HepG2 (cell line): ENCODE data around the gene LASP1. TPM values are rescaled to one million over a fixed set of nuclear protein-coding genes. Genes with fewer than 3 reads are reported as not detected.

Source experiments
- ARNT2 ChIP-seq: sonication (generic); formaldehyde crosslinking; IDR thresholded peaks from 2 replicates; pipeline ENCODE4 v1.8.0; 2022; ENCODE audit warnings: mild to moderate bottlenecking, low read depth, missing genetic modification reagents, moderate library complexity
- ATF4 ChIP-seq, 2 experiments: fragments of 450-650 bp in 1 of 2; sonication (generic) in 1 of 2; formaldehyde crosslinking; IDR thresholded peaks; 2 replicates each; pipeline versions ENCODE4 v1.5.0 to v1.8.0; 2020 to 2022; ENCODE audit warnings: mild to moderate bottlenecking in 1 of 2, missing genetic modification reagents in 1 of 2
- ATF5 ChIP-seq: sonication (generic); formaldehyde crosslinking; IDR thresholded peaks from 2 replicates; pipeline ENCODE4 v1.4.0; 2020; ENCODE audit warnings: mild to moderate bottlenecking, low read depth, missing genetic modification reagents
- ATF7 ChIP-seq, 2 experiments: fragments of 450-650 bp in 1 of 2; sonication (generic) in 1 of 2; formaldehyde crosslinking in 1 of 2; IDR thresholded peaks; 2 replicates each; pipeline versions ENCODE4 v1.4.0 to v1.6.1; 2016 to 2020; ENCODE audit warnings: antibody characterized with exemption in 1 of 2, mild to moderate bottlenecking in 1 of 2, missing genetic modification reagents in 1 of 2
- BCL6 ChIP-seq: IDR thresholded peaks from 2 replicates; pipeline ENCODE4 v1.6.1; 2016; ENCODE audit warnings: missing genetic modification reagents, missing compliant biosample characterization
- DNMT3B ChIP-seq: conservative IDR thresholded peaks from 2 replicates; pipeline ENCODE4 v1.6.1; 2016; ENCODE audit warnings: missing biosample characterization, control low read depth
- EEA1 ChIP-seq: sonication (generic); formaldehyde crosslinking; IDR thresholded peaks from 2 replicates; pipeline ENCODE4 v1.5.1; 2020; ENCODE audit warnings: mild to moderate bottlenecking, missing genetic modification reagents, borderline replicate concordance
- ERF ChIP-seq: IDR thresholded peaks from 2 replicates; pipeline ENCODE4 v1.6.1; 2018; ENCODE audit warnings: missing biosample characterization, missing genetic modification reagents
- HNRNPL ChIP-seq: fragments of 200-400 bp; formaldehyde crosslinking; IDR thresholded peaks from 2 replicates; pipeline ENCODE4 v1.6.1; 2017; ENCODE audit warnings: mild to moderate bottlenecking, low read depth, low read length
- ISL2 ChIP-seq: sonication (generic); formaldehyde crosslinking; IDR thresholded peaks from 2 replicates; pipeline ENCODE4 v1.5.0; 2020; ENCODE audit warnings: missing genetic modification reagents
- KDM6A ChIP-seq: IDR thresholded peaks from 2 replicates; pipeline ENCODE4 v1.6.1; 2016; ENCODE audit warnings: low read depth
- MEIS1 ChIP-seq: sonication (generic); formaldehyde crosslinking; IDR thresholded peaks from 2 replicates; pipeline ENCODE4 v1.9.0; 2021; ENCODE audit warnings: mild to moderate bottlenecking, missing genetic modification reagents, moderate library complexity, borderline replicate concordance
- NR2F1 ChIP-seq, 2 experiments: fragments of 450-650 bp in 1 of 2; formaldehyde crosslinking in 1 of 2; IDR thresholded peaks; 2 replicates each; pipeline versions ENCODE4 v1.5.0 to v1.6.1; 2016 to 2020; ENCODE audit warnings: mild to moderate bottlenecking in 1 of 2, missing compliant biosample characterization in 1 of 2, missing genetic modification reagents in 1 of 2, moderate library complexity in 1 of 2
- RXRB ChIP-seq: IDR thresholded peaks from 2 replicates; pipeline ENCODE4 v1.6.1; 2016; ENCODE audit warnings: borderline replicate concordance, missing genetic modification reagents, missing compliant biosample characterization
- SOX6 ChIP-seq, 2 experiments: fragments of 450-650 bp in 1 of 2; sonication (generic) in 1 of 2; formaldehyde crosslinking in 1 of 2; IDR thresholded peaks; 2 replicates each; pipeline versions ENCODE4 v1.4.0 to v1.6.1; 2017 to 2020; ENCODE audit warnings: antibody characterized with exemption in 1 of 2, mild to moderate bottlenecking in 1 of 2, missing genetic modification reagents in 1 of 2
- TAF1 ChIP-seq: sonication (generic); formaldehyde crosslinking; IDR thresholded peaks from 2 replicates; pipeline ENCODE4 v1.4.0; 2020; ENCODE audit warnings: missing genetic modification reagents
- ZBTB2 ChIP-seq: sonication (generic); formaldehyde crosslinking; IDR thresholded peaks from 2 replicates; pipeline ENCODE4 v1.8.0; 2022; ENCODE audit warnings: low read depth, missing genetic modification reagents
- ZBTB21 ChIP-seq: sonication (generic); formaldehyde crosslinking; IDR thresholded peaks from 2 replicates; pipeline ENCODE4 v1.4.0; 2020; ENCODE audit warnings: missing genetic modification reagents
- ZBTB3 ChIP-seq: sonication (generic); formaldehyde crosslinking; IDR thresholded peaks from 2 replicates; pipeline ENCODE4 v1.4.0; 2020; ENCODE audit warnings: low read depth, mild to moderate bottlenecking, moderate library complexity, missing genetic modification reagents, borderline replicate concordance
- ZBTB7B ChIP-seq: sonication (generic); formaldehyde crosslinking; IDR thresholded peaks from 2 replicates; pipeline ENCODE4 v1.4.0; 2020; ENCODE audit warnings: missing genetic modification reagents
- ZFP36L1 ChIP-seq: sonication (generic); formaldehyde crosslinking; IDR thresholded peaks from 2 replicates; pipeline ENCODE4 v1.8.0; 2022; ENCODE audit warnings: mild to moderate bottlenecking, missing genetic modification reagents, moderate library complexity
- ZFP90 ChIP-seq: sonication (generic); formaldehyde crosslinking; IDR thresholded peaks from 2 replicates; pipeline ENCODE4 v1.8.0; 2022; ENCODE audit warnings: missing genetic modification reagents, mild to moderate bottlenecking, inconsistent platforms, borderline replicate concordance
- ZNF547 ChIP-seq: sonication (generic); formaldehyde crosslinking; IDR thresholded peaks from 2 replicates; pipeline ENCODE4 v1.5.1; 2020; ENCODE audit warnings: mild to moderate bottlenecking, missing genetic modification reagents
- ZNF674 ChIP-seq: sonication (generic); formaldehyde crosslinking; IDR thresholded peaks from 2 replicates; pipeline ENCODE4 v1.5.0; 2020; ENCODE audit warnings: low read depth, mild to moderate bottlenecking, missing genetic modification reagents
- ZNF747 ChIP-seq: sonication (generic); formaldehyde crosslinking; IDR thresholded peaks from 2 replicates; pipeline ENCODE4 v1.8.1; 2023; ENCODE audit warnings: missing genetic modification reagents, mild to moderate bottlenecking, borderline replicate concordance
- ZNF766 ChIP-seq: sonication (generic); formaldehyde crosslinking; IDR thresholded peaks from 2 replicates; pipeline ENCODE4 v1.5.0; 2020; ENCODE audit warnings: missing genetic modification reagents, borderline replicate concordance
- ZNF839 ChIP-seq: sonication (generic); formaldehyde crosslinking; IDR thresholded peaks from 2 replicates; pipeline ENCODE4 v1.4.0; 2020; ENCODE audit warnings: missing genetic modification reagents, mild to moderate bottlenecking, borderline replicate concordance
- polyA plus RNA-seq, 8 experiments: library from polyadenylated mRNA; depleted of rRNA in 3 of 8; stranded (reverse) in 7 of 8; unstranded in 1 of 8; fragments of >200 nt; fragmentation: Illumina TruSeq in 4 of 8; extraction: Trizol in 4 of 8; gene quantifications; 2 replicates each; pipeline versions ENCODE4 v1.2.1 to v1.2.3, GENCODE V29; 2011 to 2016; ENCODE audit warnings: low read depth in 4 of 8, missing spikeins in 1 of 8, mixed read lengths in 1 of 8; ENCODE audit not compliant: insufficient read depth in 1 of 8
- total RNA-seq, 5 experiments: library from RNA; depleted of rRNA; stranded (reverse); fragments of >200 nt; fragmentation: Illumina TruSeq; extraction: Trizol; gene quantifications; 2 replicates each; pipeline ENCODE4 v1.2.3, GENCODE V29; 2016; ENCODE audit warnings: low read depth in 1 of 5

The LASP1 gene
- total and polyA plus RNA-seq, 2 of the 13 experiments (the other 11 are each of a cell fraction or from before 2014, with no cell fraction given) = 70.1 to 97.0 TPM

- peak; percentile 73 for TF ChIP-seq ISL2 (CRISPR knock-in tag)
- TF ChIP-seq BCL6 (CRISPR knock-in tag) = peak; percentile 60
- 0 out of 2 replicates have a peak, but pooled peaks have one; percentile 48 for TF ChIP-seq RXRB (CRISPR knock-in tag)
- no peak for TF ChIP-seq SOX6 (IDR thresholded peaks at IDR 0.05)
- TF ChIP-seq SOX6 (CRISPR knock-in tag; IDR thresholded peaks at IDR 0.05) = peak; percentile 63
- TF ChIP-seq ATF5 (CRISPR knock-in tag) = 0 out of 2 replicates have a peak, but pooled peaks have one; percentile 56
- TF ChIP-seq ZNF839 = no peak
- peak; percentile 31 for TF ChIP-seq ZNF766 (CRISPR knock-in tag)
- TF ChIP-seq HNRNPL = no peak
- TF ChIP-seq ZBTB21 (CRISPR knock-in tag) = 0 out of 2 replicates have a peak, but pooled peaks have one; percentile 19
- TF ChIP-seq ATF4 (CRISPR knock-in tag; IDR thresholded peaks at IDR 0.05) = peak in 1 of 2 experiments; percentile 46; a peak in 2 of 4 replicates
- peak; percentile 88 for TF ChIP-seq ERF (CRISPR knock-in tag)
- peak; percentile 64 for TF ChIP-seq DNMT3B
- 0 out of 2 replicates have a peak, but pooled peaks have one; percentile 38 for TF ChIP-seq ZNF747 (CRISPR knock-in tag)
- 0 out of 2 replicates have a peak, but pooled peaks have one; percentile 17 for TF ChIP-seq ZNF547 (CRISPR knock-in tag)
- 0 out of 4 replicates have a peak, but pooled peaks of 1 of the 2 experiments have one; percentile 14 for TF ChIP-seq NR2F1 (CRISPR knock-in tag; IDR thresholded peaks at IDR 0.05)
- no peak for TF ChIP-seq ATF7 (IDR thresholded peaks at IDR 0.05)
- TF ChIP-seq ATF7 (CRISPR knock-in tag; IDR thresholded peaks at IDR 0.05) = no peak
- TF ChIP-seq EEA1 (CRISPR knock-in tag) = peak; percentile 92; the same call in 1 of the 2 replicates
- TF ChIP-seq ZBTB7B (CRISPR knock-in tag) = peak; percentile 80
- peak; percentile 79; the same call in 1 of the 2 replicates for TF ChIP-seq ARNT2 (CRISPR knock-in tag)
- TF ChIP-seq ZFP90 (CRISPR knock-in tag) = peak; percentile 88
- TF ChIP-seq ZFP36L1 (CRISPR knock-in tag) = peak; percentile 87
- TF ChIP-seq MEIS1 (CRISPR knock-in tag) = no peak
- TF ChIP-seq TAF1 (CRISPR knock-in tag) = peak; percentile 97
- TF ChIP-seq ZBTB3 (CRISPR knock-in tag) = no peak
- TF ChIP-seq ZBTB2 (CRISPR knock-in tag) = peak; percentile 40
- no peak for TF ChIP-seq KDM6A (CRISPR knock-in tag)
- TF ChIP-seq ZNF674 (CRISPR knock-in tag) = no peak
These were observed at the start of gene LASP1 (continued) for GRCh38 chr17:38869526-38870258.
